HepG2 (cell line): ENCODE measurements around the gene ELF2. TPM values are rescaled to one million over a fixed set of nuclear protein-coding genes. Genes with fewer than 3 reads are reported as not detected.

ENCODE experiments used
- KMT2B ChIP-seq: IDR thresholded peaks from 2 replicates; pipeline ENCODE4 v1.6.1; 2016; ENCODE audit warnings: missing genetic modification reagents, missing compliant biosample characterization
- NFE2L2 ChIP-seq: fragments of 150-350 bp; IDR thresholded peaks from 2 replicates; pipeline ENCODE4 v1.6.1; 2014; ENCODE audit warnings: low read length
- PRPF4 ChIP-seq: fragments of 200-400 bp; formaldehyde crosslinking; IDR thresholded peaks from 2 replicates; pipeline ENCODE4 v1.6.1; 2016; ENCODE audit warnings: low read length, low read depth; ENCODE audit not compliant: poor library complexity, severe bottlenecking
- SCMH1 ChIP-seq: sonication (generic); formaldehyde crosslinking; IDR thresholded peaks from 2 replicates; pipeline ENCODE4 v1.9.0; 2021; ENCODE audit warnings: missing genetic modification reagents, mild to moderate bottlenecking, borderline replicate concordance
- SYNCRIP ChIP-seq: fragments of 200-400 bp; formaldehyde crosslinking; IDR thresholded peaks from 2 replicates; pipeline ENCODE4 v1.6.1; 2018; ENCODE audit warnings: mild to moderate bottlenecking, low read depth, low read length; ENCODE audit not compliant: insufficient read depth
- TARDBP ChIP-seq: sonication (generic); formaldehyde crosslinking; IDR thresholded peaks from 2 replicates; pipeline ENCODE4 v1.8.0; 2022; ENCODE audit warnings: mild to moderate bottlenecking, missing genetic modification reagents
- ZNF317 ChIP-seq: sonication (generic); formaldehyde crosslinking; IDR thresholded peaks from 2 replicates; pipeline ENCODE4 v1.5.0; 2020; ENCODE audit warnings: mild to moderate bottlenecking, missing genetic modification reagents
- ZNF879 ChIP-seq: sonication (generic); formaldehyde crosslinking; IDR thresholded peaks from 2 replicates; pipeline ENCODE4 v1.8.1; 2023; ENCODE audit warnings: missing genetic modification reagents
- polyA plus RNA-seq, 8 experiments: library from polyadenylated mRNA; depleted of rRNA in 3 of 8; stranded (reverse) in 7 of 8; unstranded in 1 of 8; fragments of >200 nt; fragmentation: Illumina TruSeq in 4 of 8; extraction: Trizol in 4 of 8; gene quantifications; 2 replicates each; pipeline versions ENCODE4 v1.2.1 to v1.2.3, GENCODE V29; 2011 to 2016; ENCODE audit warnings: low read depth in 4 of 8, missing spikeins in 1 of 8, mixed read lengths in 1 of 8; ENCODE audit not compliant: insufficient read depth in 1 of 8
- total RNA-seq, 5 experiments: library from RNA; depleted of rRNA; stranded (reverse); fragments of >200 nt; fragmentation: Illumina TruSeq; extraction: Trizol; gene quantifications; 2 replicates each; pipeline ENCODE4 v1.2.3, GENCODE V29; 2016; ENCODE audit warnings: low read depth in 1 of 5
- TF ChIP-seq, protein P1 (sequence below): sonication (generic); formaldehyde crosslinking; IDR thresholded peaks from 2 replicates; pipeline ENCODE4 v1.4.0; 2020; ENCODE audit warnings: mild to moderate bottlenecking, missing genetic modification reagents, borderline replicate concordance
- TF ChIP-seq, protein P2 (sequence below): sonication (generic); formaldehyde crosslinking; IDR thresholded peaks from 2 replicates; pipeline ENCODE4 v1.4.0; 2020; ENCODE audit warnings: missing genetic modification reagents, borderline replicate concordance
- TF ChIP-seq, protein P3 (sequence below): sonication (generic); formaldehyde crosslinking; IDR thresholded peaks from 2 replicates; pipeline ENCODE4 v1.4.0; 2020; ENCODE audit warnings: mild to moderate bottlenecking, missing genetic modification reagents, borderline replicate concordance

Gene ELF2
- total and polyA plus RNA-seq, 2 of the 13 experiments (the other 11 are each of a cell fraction or from before 2014, with no cell fraction given), result 28.6 to 35.4 TPM

DNA sequence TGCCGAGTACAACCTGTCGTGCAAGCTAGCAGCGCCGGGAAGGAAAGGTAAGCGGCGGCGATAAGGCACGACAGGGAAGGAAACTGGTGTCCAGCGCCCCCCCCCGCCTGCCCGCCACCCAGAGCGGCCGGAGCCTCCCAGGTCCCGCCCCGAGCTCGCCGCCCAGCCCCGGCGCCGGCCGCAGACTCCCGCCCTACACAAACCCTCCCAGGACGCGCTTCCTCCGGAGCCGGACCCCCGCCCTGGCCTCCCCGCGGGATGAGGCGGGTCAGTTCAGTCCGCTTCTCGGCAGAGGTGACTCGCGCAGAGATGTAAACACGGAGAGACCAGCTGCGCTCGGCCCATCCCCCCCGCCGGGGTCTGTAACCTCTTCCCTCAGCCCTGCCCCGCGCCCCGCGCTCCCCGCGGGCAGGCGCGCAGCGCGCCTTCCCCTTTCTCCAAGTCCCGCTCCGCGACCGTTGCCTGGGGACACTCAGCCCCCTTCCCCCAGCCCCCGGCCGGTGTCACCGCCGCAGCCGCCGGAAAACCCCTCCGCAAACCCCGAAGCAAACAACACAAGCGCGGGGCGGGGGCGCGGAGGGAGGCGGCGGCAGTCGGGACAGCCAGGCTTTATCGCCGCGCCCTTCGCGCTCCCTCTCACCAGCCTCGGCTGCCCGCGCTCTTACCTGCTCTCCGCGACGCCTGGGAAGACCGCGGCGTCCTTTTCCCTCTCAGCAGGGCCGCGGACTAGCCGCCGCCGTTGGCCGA, 543 bp downstream of the ELF2 start (continued):
- TF ChIP-seq, protein P1, sequence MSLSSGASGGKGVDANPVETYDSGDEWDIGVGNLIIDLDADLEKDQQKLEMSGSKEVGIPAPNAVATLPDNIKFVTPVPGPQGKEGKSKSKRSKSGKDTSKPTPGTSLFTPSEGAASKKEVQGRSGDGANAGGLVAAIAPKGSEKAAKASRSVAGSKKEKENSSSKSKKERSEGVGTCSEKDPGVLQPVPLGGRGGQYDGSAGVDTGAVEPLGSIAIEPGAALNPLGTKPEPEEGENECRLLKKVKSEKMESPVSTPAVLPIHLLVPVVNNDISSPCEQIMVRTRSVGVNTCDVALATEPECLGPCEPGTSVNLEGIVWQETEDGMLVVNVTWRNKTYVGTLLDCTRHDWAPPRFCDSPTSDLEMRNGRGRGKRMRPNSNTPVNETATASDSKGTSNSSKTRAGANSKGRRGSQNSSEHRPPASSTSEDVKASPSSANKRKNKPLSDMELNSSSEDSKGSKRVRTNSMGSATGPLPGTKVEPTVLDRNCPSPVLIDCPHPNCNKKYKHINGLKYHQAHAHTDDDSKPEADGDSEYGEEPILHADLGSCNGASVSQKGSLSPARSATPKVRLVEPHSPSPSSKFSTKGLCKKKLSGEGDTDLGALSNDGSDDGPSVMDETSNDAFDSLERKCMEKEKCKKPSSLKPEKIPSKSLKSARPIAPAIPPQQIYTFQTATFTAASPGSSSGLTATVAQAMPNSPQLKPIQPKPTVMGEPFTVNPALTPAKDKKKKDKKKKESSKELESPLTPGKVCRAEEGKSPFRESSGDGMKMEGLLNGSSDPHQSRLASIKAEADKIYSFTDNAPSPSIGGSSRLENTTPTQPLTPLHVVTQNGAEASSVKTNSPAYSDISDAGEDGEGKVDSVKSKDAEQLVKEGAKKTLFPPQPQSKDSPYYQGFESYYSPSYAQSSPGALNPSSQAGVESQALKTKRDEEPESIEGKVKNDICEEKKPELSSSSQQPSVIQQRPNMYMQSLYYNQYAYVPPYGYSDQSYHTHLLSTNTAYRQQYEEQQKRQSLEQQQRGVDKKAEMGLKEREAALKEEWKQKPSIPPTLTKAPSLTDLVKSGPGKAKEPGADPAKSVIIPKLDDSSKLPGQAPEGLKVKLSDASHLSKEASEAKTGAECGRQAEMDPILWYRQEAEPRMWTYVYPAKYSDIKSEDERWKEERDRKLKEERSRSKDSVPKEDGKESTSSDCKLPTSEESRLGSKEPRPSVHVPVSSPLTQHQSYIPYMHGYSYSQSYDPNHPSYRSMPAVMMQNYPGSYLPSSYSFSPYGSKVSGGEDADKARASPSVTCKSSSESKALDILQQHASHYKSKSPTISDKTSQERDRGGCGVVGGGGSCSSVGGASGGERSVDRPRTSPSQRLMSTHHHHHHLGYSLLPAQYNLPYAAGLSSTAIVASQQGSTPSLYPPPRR, result peak; percentile 31; the same call in 1 of the 2 replicates
- TF ChIP-seq, protein P2, sequence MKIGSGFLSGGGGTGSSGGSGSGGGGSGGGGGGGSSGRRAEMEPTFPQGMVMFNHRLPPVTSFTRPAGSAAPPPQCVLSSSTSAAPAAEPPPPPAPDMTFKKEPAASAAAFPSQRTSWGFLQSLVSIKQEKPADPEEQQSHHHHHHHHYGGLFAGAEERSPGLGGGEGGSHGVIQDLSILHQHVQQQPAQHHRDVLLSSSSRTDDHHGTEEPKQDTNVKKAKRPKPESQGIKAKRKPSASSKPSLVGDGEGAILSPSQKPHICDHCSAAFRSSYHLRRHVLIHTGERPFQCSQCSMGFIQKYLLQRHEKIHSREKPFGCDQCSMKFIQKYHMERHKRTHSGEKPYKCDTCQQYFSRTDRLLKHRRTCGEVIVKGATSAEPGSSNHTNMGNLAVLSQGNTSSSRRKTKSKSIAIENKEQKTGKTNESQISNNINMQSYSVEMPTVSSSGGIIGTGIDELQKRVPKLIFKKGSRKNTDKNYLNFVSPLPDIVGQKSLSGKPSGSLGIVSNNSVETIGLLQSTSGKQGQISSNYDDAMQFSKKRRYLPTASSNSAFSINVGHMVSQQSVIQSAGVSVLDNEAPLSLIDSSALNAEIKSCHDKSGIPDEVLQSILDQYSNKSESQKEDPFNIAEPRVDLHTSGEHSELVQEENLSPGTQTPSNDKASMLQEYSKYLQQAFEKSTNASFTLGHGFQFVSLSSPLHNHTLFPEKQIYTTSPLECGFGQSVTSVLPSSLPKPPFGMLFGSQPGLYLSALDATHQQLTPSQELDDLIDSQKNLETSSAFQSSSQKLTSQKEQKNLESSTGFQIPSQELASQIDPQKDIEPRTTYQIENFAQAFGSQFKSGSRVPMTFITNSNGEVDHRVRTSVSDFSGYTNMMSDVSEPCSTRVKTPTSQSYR, result peak; percentile 91
- TF ChIP-seq KMT2B (CRISPR knock-in tag), result peak; percentile 76
- no peak for TF ChIP-seq SYNCRIP
- TF ChIP-seq, protein P3, sequence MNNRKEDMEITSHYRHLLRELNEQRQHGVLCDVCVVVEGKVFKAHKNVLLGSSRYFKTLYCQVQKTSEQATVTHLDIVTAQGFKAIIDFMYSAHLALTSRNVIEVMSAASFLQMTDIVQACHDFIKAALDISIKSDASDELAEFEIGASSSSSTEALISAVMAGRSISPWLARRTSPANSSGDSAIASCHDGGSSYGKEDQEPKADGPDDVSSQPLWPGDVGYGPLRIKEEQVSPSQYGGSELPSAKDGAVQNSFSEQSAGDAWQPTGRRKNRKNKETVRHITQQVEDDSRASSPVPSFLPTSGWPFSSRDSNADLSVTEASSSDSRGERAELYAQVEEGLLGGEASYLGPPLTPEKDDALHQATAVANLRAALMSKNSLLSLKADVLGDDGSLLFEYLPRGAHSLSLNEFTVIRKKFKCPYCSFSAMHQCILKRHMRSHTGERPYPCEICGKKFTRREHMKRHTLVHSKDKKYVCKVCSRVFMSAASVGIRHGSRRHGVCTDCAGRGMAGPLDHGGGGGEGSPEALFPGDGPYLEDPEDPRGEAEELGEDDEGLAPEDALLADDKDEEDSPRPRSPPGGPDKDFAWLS (CRISPR knock-in tag), result no peak
- TF ChIP-seq ZNF317 (CRISPR knock-in tag), result no peak
- no peak for TF ChIP-seq TARDBP (CRISPR knock-in tag)
- no peak for TF ChIP-seq PRPF4
- no peak for TF ChIP-seq NFE2L2
- TF ChIP-seq SCMH1 (CRISPR knock-in tag), result no peak
- TF ChIP-seq ZNF879 (CRISPR knock-in tag), result no peak
